AG09309 (cell line): ENCODE measurements around the gene NTRK2.

Source experiments
- DNase-seq: peaks from one replicate; pipeline ENCODE4 v3.0.0-alpha.2; 2010; ENCODE audit warnings: low read depth
- H3K4me3 ChIP-seq: 2 replicates; pipeline ENCODE4 v1.5.1; 2011; ENCODE audit warnings: mild to moderate bottlenecking, low read depth, low read length, moderate library complexity; ENCODE audit not compliant: control insufficient read depth
- CTCF ChIP-seq: IDR thresholded peaks from 2 replicates; pipeline ENCODE4 v1.5.1; 2011; ENCODE audit warnings: mild to moderate bottlenecking, low read depth, low read length, inconsistent platforms; ENCODE audit not compliant: insufficient read depth, control insufficient read depth; ENCODE audit errors: missing control alignments

Gene NTRK2

GRCh38 chr9:84794981-84795637 is 125.6 kb downstream of the NTRK2 start:
- no peak for TF ChIP-seq CTCF
- H3K4me3 ChIP-seq, result no peak overlapping the region
- no peak for DNase-seq

GRCh38 chr9:84796404-84796803 is 126.9 kb downstream of the NTRK2 start:
- DNase-seq, result no peak
- no peak overlapping the region for H3K4me3 ChIP-seq
- no peak for TF ChIP-seq CTCF

- TF ChIP-seq CTCF, result no peak
- DNase-seq, result no peak
- H3K4me3 ChIP-seq, result no peak overlapping the region
These were observed 129.7 kb downstream of the NTRK2 start for GRCh38 chr9:84799251-84799650.

- H3K4me3 ChIP-seq, result no peak overlapping the region
- DNase-seq, result no peak
- no peak for TF ChIP-seq CTCF
These were observed 135.6 kb downstream of the NTRK2 start for GRCh38 chr9:84804951-84805694.

GRCh38 chr9:84807431-84807830 is 137.9 kb downstream of the NTRK2 start:
- DNase-seq, result no peak
- no peak for TF ChIP-seq CTCF
- no peak overlapping the region for H3K4me3 ChIP-seq

- no peak for DNase-seq
- no peak for TF ChIP-seq CTCF
These were observed 138.4 kb downstream of the NTRK2 start for GRCh38 chr9:84807870-84808390.

More at GRCh38 chr9:84807870-84808390, 138.4 kb downstream of the NTRK2 start:
- H3K4me3 ChIP-seq, result no peak overlapping the region
